Superior temporal gyrus (tissue), 1 donor: Measurements from ENCODE around the gene PRCC.
"Not testable (repeated sequence)": the region's sequence is repeated elsewhere in the genome, so short reads cannot be mapped to it uniquely, and the experiment has no call there.

ENCODE experiments used
- DNase-seq: peaks from one replicate; pipeline ENCODE4 v3.0.0-alpha.2; 2016; ENCODE audit errors: extremely low spot score

The PRCC gene

DNA sequence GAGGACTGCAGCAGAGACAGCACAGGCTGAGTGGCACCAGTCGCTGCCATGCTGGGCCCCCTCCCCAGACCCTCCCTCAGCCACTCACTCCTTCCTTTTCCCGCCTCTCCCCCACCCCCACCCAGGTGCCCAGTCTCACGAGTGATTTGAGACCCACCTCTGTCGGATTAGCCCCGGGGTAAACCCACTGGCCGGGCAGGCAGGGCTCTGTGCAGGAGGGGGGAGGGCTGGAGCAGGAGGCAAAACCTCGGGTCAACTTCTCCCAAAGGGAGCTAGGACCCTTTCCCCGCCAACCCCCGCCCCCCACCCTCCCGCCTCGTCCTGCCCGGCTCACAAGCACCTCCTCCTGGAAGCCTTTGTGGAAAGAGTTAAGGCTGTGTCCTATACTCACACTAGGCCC, 23.0 kb upstream of the PRCC start:
- DNase-seq, result no peak

- DNase-seq, result no peak
Observed at GRCh38 chr1:156744786-156745419, 22.4 kb upstream of the PRCC start.

DNA sequence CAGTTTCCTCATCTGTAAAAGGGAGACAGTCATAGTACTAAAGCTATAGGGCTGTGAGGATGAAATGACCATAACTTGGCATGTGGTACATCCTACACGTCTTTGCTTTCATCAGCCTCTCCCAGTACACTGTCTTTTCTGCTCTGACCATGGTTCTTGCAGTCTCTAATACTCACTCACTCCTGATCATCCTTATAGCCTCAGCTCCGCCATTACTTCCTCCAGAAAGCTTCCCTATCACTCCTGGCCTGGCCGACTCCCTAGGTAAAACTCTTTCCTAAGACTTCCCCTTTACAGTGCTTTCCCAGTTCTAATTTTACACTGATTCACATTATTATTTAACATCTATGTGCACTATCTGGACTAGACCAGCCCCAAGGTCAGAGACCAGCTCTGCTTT, 21.5 kb upstream of the PRCC start:
- DNase-seq, result no peak

DNA sequence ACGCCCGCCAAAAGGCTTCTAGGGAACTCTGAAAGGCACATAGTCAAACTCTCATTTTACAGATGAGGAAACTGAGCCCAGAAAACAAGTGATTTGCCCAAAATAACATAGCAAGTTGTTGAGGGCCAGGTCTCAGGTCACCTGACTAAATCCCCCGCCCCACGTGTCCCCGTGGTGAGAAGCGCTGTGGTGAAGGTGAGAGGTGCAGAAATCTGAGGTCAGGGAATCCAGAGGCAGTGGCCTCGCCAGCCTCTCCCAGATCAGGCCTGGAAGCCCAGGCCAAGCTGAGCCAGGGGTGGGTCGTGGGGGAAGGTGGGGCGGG, 21.0 kb upstream of the PRCC start:
- no peak for DNase-seq

GRCh38 chr1:156746728-156747631, 20.4 kb upstream of the PRCC start:
- DNase-seq, result peak; percentile 85

- peak; percentile 13 for DNase-seq
Observed at GRCh38 chr1:156747742-156748669, 19.3 kb upstream of the PRCC start.

GRCh38 chr1:156748670-156749418, 18.5 kb upstream of the PRCC start:
- peak; percentile 33 for DNase-seq

GRCh38 chr1:156749419-156750118, 17.8 kb upstream of the PRCC start:
- DNase-seq, result no peak

- DNase-seq, result no peak
Observed at GRCh38 chr1:156750191-156750672, 17.1 kb upstream of the PRCC start.

GRCh38 chr1:156750711-156751450, 16.5 kb upstream of the PRCC start:
- DNase-seq, result peak; percentile 22

GRCh38 chr1:156751451-156751756, 15.9 kb upstream of the PRCC start, which contains the start of gene HDGF:
Gene HDGF (minus strand): TSS chr1:156751675. CDS start chr1:156751429, 246 bp downstream.
- DNase-seq, result no peak

- peak; percentile 93 for DNase-seq
Observed at GRCh38 chr1:156751757-156752481, 15.4 kb upstream of the PRCC start.

DNA sequence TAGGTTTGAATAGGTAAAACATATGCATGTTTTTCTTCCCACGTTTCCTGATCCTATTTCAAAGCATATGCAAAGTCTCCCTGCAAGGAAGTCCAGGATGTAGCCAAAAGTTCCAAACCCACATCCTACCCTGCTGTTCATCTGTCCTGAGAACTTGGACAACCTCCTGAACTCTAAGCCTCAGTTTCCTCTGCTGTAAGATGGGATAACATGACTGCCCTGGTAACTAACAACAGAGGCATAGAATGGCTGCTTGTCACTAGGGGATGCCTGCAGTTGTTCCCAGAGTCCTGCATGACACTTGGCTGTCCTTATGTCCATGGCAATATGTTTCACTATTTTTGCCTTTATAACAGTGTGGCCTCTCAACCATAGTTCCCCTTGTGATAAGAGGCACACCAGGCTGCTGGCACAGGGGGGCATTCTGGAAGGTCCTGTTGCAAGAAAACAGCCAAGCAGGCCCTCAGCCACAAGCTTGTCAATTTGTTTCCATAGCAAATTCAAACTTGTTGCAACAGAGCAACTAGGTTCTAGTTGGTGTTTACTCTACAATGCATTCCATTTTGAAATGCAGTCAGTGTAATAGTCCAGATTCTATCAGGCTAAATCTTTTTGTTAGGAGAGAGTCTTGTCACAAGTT, 14.4 kb upstream of the PRCC start:
- DNase-seq, result no peak

- DNase-seq, result no peak
Observed at GRCh38 chr1:156754219-156754618, 13.1 kb upstream of the PRCC start.

GRCh38 chr1:156755527-156755950, 11.8 kb upstream of the PRCC start:
- no peak for DNase-seq

GRCh38 chr1:156756355-156756754, 11.0 kb upstream of the PRCC start:
- DNase-seq, result no peak

GRCh38 chr1:156757572-156758253, 9.6 kb upstream of the PRCC start:
- not testable (repeated sequence) for DNase-seq

- DNase-seq, result no peak
Observed at GRCh38 chr1:156760092-156760795, 7.1 kb upstream of the PRCC start.
